Liver (tissue), 3 donors: ENCODE data around the gene FOXI1.

Experiments used
- CTCF ChIP-seq: fragments of 150-350 bp; IDR thresholded peaks from 2 replicates; pipeline ENCODE4 v1.5.1; 2017; ENCODE audit warnings: improper control_type of control experiment, low read depth, low read length; ENCODE audit not compliant: missing input control
- GABPA ChIP-seq, 2 donors: IDR thresholded peaks in 1 of 2; conservative IDR thresholded peaks in 1 of 2; 2 replicates each; pipeline ENCODE4 v1.6.1; 2016; ENCODE audit warnings: antibody characterized with exemption in 2 of 2, mild to moderate bottlenecking in 1 of 2, moderate library complexity in 1 of 2
- RAD21 ChIP-seq, 2 donors: IDR thresholded peaks; 2 replicates each; pipeline ENCODE4 v1.6.1; 2016; ENCODE audit warnings: antibody characterized with exemption in 2 of 2, mild to moderate bottlenecking in 2 of 2
- REST ChIP-seq: IDR thresholded peaks from 2 replicates; pipeline ENCODE4 v1.6.1; 2016; ENCODE audit warnings: antibody characterized with exemption, mild to moderate bottlenecking
- donor health status: healthy.
- donor health status: healthy.

GRCh38 chr5:170109059-170110031 lies 3.6 kb downstream of the FOXI1 start:
- no peak for TF ChIP-seq REST
- TF ChIP-seq CTCF: no peak
- no peak for TF ChIP-seq RAD21 (IDR thresholded peaks at IDR 0.05)
- TF ChIP-seq GABPA (IDR thresholded peaks at IDR 0.05 in 1 of 2, conservative IDR thresholded peaks at IDR 0.05 in 1 of 2): no peak
